Measurements from ENCODE around the gene ITPR2. TPM values are rescaled to one million over a fixed set of nuclear protein-coding genes. Genes with fewer than 3 reads are reported as not detected.

The ITPR2 gene
- total RNA-seq, 1 donor from 2014 or later: 15.8 TPM

GRCh38 chr12:26698186-26698585 lies 134.8 kb downstream of the ITPR2 start:
- no peaks in the 10 kb centered on the region for H3K27me3 ChIP-seq (ENCODE audit: low read depth)
- intact Hi-C loops (cut with micrococcal nuclease): no loop called here
- DNase-seq: no peak
- H3K9me3 ChIP-seq (replicated peaks): no peaks in the 10 kb centered on the region
- H3K27ac ChIP-seq (replicated peaks): no peak overlapping the region
- H3K4me1 ChIP-seq: no peaks in the 10 kb centered on the region
- H3K36me3 ChIP-seq: peaks cover 35% of the 10 kb centered on the region
- TF ChIP-seq CTCF (IDR thresholded peaks at IDR 0.05; ENCODE audit: borderline replicate concordance): no peak
- no peak overlapping the region for H3K4me3 ChIP-seq

- no peaks in the 10 kb centered on the region for H3K9me3 ChIP-seq (replicated peaks)
- H3K27ac ChIP-seq (replicated peaks): no peak overlapping the region
- DNase-seq: no peak
- no peak overlapping the region for H3K4me3 ChIP-seq
- intact Hi-C loops (cut with micrococcal nuclease): no loop called here
- TF ChIP-seq CTCF (IDR thresholded peaks at IDR 0.05; ENCODE audit: borderline replicate concordance): no peak
- no peaks in the 10 kb centered on the region for H3K27me3 ChIP-seq (ENCODE audit: low read depth)
- peaks cover 35% of the 10 kb centered on the region for H3K36me3 ChIP-seq
- no peaks in the 10 kb centered on the region for H3K4me1 ChIP-seq
Measured at GRCh38 chr12:26697217-26697616, 135.8 kb downstream of the ITPR2 start.

GRCh38 chr12:26696613-26697092 lies 136.3 kb downstream of the ITPR2 start:
- Histone ChIP-seq H3K27ac (replicated peaks) (no peak overlapping the region), H3K27me3 (ENCODE audit: low read depth) (no peaks in the 10 kb centered on the region), H3K36me3 (peaks cover 35% of the 10 kb centered on the region), H3K9me3 (replicated peaks) (no peaks in the 10 kb centered on the region), H3K4me3 (no peak overlapping the region), H3K4me1 (no peaks in the 10 kb centered on the region)
- TF ChIP-seq CTCF (IDR thresholded peaks at IDR 0.05; ENCODE audit: borderline replicate concordance): no peak
- intact Hi-C loops (cut with micrococcal nuclease): no loop called here
- no peak for DNase-seq

- peaks cover 35% of the 10 kb centered on the region for H3K36me3 ChIP-seq
- no peak overlapping the region for H3K4me3 ChIP-seq
- no peaks in the 10 kb centered on the region for H3K9me3 ChIP-seq (replicated peaks)
- DNase-seq: no peak
- no peaks in the 10 kb centered on the region for H3K27me3 ChIP-seq (ENCODE audit: low read depth)
- no peak overlapping the region for H3K27ac ChIP-seq (replicated peaks)
- H3K4me1 ChIP-seq: no peaks in the 10 kb centered on the region
- intact Hi-C loops (cut with micrococcal nuclease): no loop called here
- no peak for TF ChIP-seq CTCF (IDR thresholded peaks at IDR 0.05; ENCODE audit: borderline replicate concordance)
Measured at GRCh38 chr12:26696048-26696612, 136.9 kb downstream of the ITPR2 start.

GRCh38 chr12:26694402-26694801 lies 138.6 kb downstream of the ITPR2 start:
- Histone ChIP-seq H3K4me3 (no peak overlapping the region), H3K36me3 (peaks cover 33% of the 10 kb centered on the region), H3K27me3 (ENCODE audit: low read depth) (no peaks in the 10 kb centered on the region), H3K9me3 (replicated peaks) (no peaks in the 10 kb centered on the region), H3K4me1 (no peaks in the 10 kb centered on the region), H3K27ac (replicated peaks) (no peak overlapping the region)
- no peak for DNase-seq
- TF ChIP-seq CTCF (IDR thresholded peaks at IDR 0.05; ENCODE audit: borderline replicate concordance): no peak
- intact Hi-C loops (cut with micrococcal nuclease): no loop called here
